Measurements from ENCODE around the gene PACS1. TPM values are rescaled to one million over a fixed set of nuclear protein-coding genes. Genes with fewer than 3 reads are reported as not detected.

PACS1 gene
- total RNA-seq, 1 donor, result 31.5 TPM

GRCh38 chr11:66265531-66266377 lies 195.7 kb downstream of the PACS1 start:
- no peak for DNase-seq (ENCODE audit: low read depth)
- no peak for TF ChIP-seq CTCF (IDR thresholded peaks at IDR 0.05; ENCODE audit: insufficient read depth, low read length)
- no peak overlapping the region for H3K4me3 ChIP-seq (ENCODE audit: low read depth, low read length)

- no peak for DNase-seq (ENCODE audit: low read depth)
- no peak for TF ChIP-seq CTCF (IDR thresholded peaks at IDR 0.05; ENCODE audit: insufficient read depth, low read length)
- H3K4me3 ChIP-seq (ENCODE audit: low read depth, low read length), result peak overlapping the region; percentile 68
Measured at GRCh38 chr11:66266378-66267038, 196.4 kb downstream of the PACS1 start.

- peak overlapping the region; percentile 68 for H3K4me3 ChIP-seq (ENCODE audit: low read depth, low read length)
- TF ChIP-seq CTCF (IDR thresholded peaks at IDR 0.05; ENCODE audit: insufficient read depth, low read length), result no peak
- DNase-seq (ENCODE audit: low read depth), result no peak
Measured at GRCh38 chr11:66267039-66267378, 196.9 kb downstream of the PACS1 start.

GRCh38 chr11:66267379-66268243 lies 197.5 kb downstream of the PACS1 start:
- TF ChIP-seq CTCF (IDR thresholded peaks at IDR 0.05; ENCODE audit: insufficient read depth, low read length), result no peak
- peak overlapping the region; percentile 68 for H3K4me3 ChIP-seq (ENCODE audit: low read depth, low read length)
- DNase-seq (ENCODE audit: low read depth), result peak; percentile 80

GRCh38 chr11:66268244-66268951 lies 198.3 kb downstream of the PACS1 start, which contains the start of gene RAB1B:
TSS of gene RAB1B (plus strand) at chr11:66268639. CDS start at chr11:66268680, 41 bp downstream.
- DNase-seq (ENCODE audit: low read depth), result peak; percentile 99
- peak within 1 kb of the TSS; percentile 99 for H3K4me3 ChIP-seq (ENCODE audit: low read depth, low read length)
- no peak for TF ChIP-seq CTCF (IDR thresholded peaks at IDR 0.05; ENCODE audit: insufficient read depth, low read length)

Measured in fibroblast of the aortic adventitia (primary cell).